NT2/D1 (cell line): ENCODE measurements around the gene DHCR24.
"Not testable (repeated sequence)": the region's sequence is repeated elsewhere in the genome, so short reads cannot be mapped to it uniquely, and the experiment has no call there.

ENCODE experiments used
- DNase-seq: peaks from one replicate; pipeline ENCODE4 v3.0.0-alpha.2; 2011; ENCODE audit warnings: low read depth, low spot score
- H3K27me3 ChIP-seq: 2 replicates; pipeline ENCODE4 v1.6.0; 2011; ENCODE audit warnings: mild to moderate bottlenecking; ENCODE audit not compliant: insufficient read length, insufficient read depth
- H3K36me3 ChIP-seq: 2 replicates; pipeline ENCODE4 v1.6.1; 2011; ENCODE audit warnings: mild to moderate bottlenecking, low read length, mixed read lengths; ENCODE audit not compliant: insufficient read depth, insufficient read length
- H3K4me1 ChIP-seq: 2 replicates; pipeline ENCODE4 v1.5.1; 2011; ENCODE audit not compliant: insufficient read depth, insufficient read length
- H3K4me3 ChIP-seq: 2 replicates; pipeline ENCODE4 v1.5.1; 2011; ENCODE audit warnings: low read depth; ENCODE audit not compliant: insufficient read length
- H3K9ac ChIP-seq: 2 replicates; pipeline ENCODE4 v1.6.0; 2011; ENCODE audit warnings: low read depth; ENCODE audit not compliant: insufficient read length
- H3K9me3 ChIP-seq: 2 replicates; pipeline ENCODE4 v1.5.1; 2011; ENCODE audit warnings: mild to moderate bottlenecking, low read length; ENCODE audit not compliant: insufficient read depth
- SUZ12 ChIP-seq: IDR thresholded peaks from 2 replicates; pipeline ENCODE4 v1.6.1; 2011; ENCODE audit not compliant: insufficient read length, insufficient read depth; ENCODE audit errors: extremely low read depth
- YY1 ChIP-seq: IDR thresholded peaks from 2 replicates; pipeline ENCODE4 v1.6.1; 2011; ENCODE audit not compliant: insufficient read length, insufficient read depth
- ZNF274 ChIP-seq: IDR thresholded peaks from 2 replicates; pipeline ENCODE4 v1.6.1; 2011; ENCODE audit warnings: mild to moderate bottlenecking, low read depth, low read length

Gene DHCR24

GRCh38 chr1:54886724-54887664 is at the start of gene DHCR24:
TSS of gene DHCR24 (minus strand) at chr1:54887195. CDS start at chr1:54887119, 76 bp downstream.
- peak within 1 kb of the TSS; percentile 100 for H3K9ac ChIP-seq
- H3K27me3 ChIP-seq, result no peaks in the 10 kb centered on the region
- no peaks in the 10 kb centered on the region for H3K9me3 ChIP-seq
- TF ChIP-seq SUZ12, result no peak
- TF ChIP-seq YY1, result peak; percentile 2
- DNase-seq, result peak; percentile 87
- H3K4me3 ChIP-seq, result peak within 1 kb of the TSS; percentile 100
- H3K36me3 ChIP-seq, result peaks cover 42% of the 10 kb centered on the region
- H3K4me1 ChIP-seq, result peaks cover 11% of the 10 kb centered on the region

GRCh38 chr1:54936791-54937190 is 49.8 kb upstream of the DHCR24 start:
- no peak for DNase-seq
- H3K9me3 ChIP-seq, result peaks cover 40% of the 10 kb centered on the region
- H3K9ac ChIP-seq, result no peak overlapping the region
- H3K36me3 ChIP-seq, result no peaks in the 10 kb centered on the region
- no peak for TF ChIP-seq ZNF274
- no peak for TF ChIP-seq YY1
- no peak for TF ChIP-seq SUZ12
- peaks cover 2% of the 10 kb centered on the region for H3K4me1 ChIP-seq
- no peaks in the 10 kb centered on the region for H3K27me3 ChIP-seq
- no peak overlapping the region for H3K4me3 ChIP-seq

GRCh38 chr1:54934869-54935268 is 47.9 kb upstream of the DHCR24 start:
- Histone ChIP-seq H3K4me1 (peaks cover 2% of the 10 kb centered on the region), H3K27me3 (no peaks in the 10 kb centered on the region), H3K36me3 (no peaks in the 10 kb centered on the region), H3K9me3 (peaks cover 36% of the 10 kb centered on the region), H3K9ac (no peak overlapping the region), H3K4me3 (no peak overlapping the region)
- no peak for DNase-seq
- TF ChIP-seq ZNF274, result no peak
- TF ChIP-seq YY1, result no peak
- TF ChIP-seq SUZ12, result no peak

GRCh38 chr1:54934081-54934480 is 47.1 kb upstream of the DHCR24 start:
- not testable (repeated sequence) for H3K9ac ChIP-seq, H3K4me3 ChIP-seq, H3K4me1 ChIP-seq, DNase-seq, H3K36me3 ChIP-seq, H3K27me3 ChIP-seq
- peaks cover 36% of the 10 kb centered on the region for H3K9me3 ChIP-seq

- H3K4me1 ChIP-seq, result no peaks in the 10 kb centered on the region
- no peaks in the 10 kb centered on the region for H3K36me3 ChIP-seq
- H3K9ac ChIP-seq, result no peak overlapping the region
- TF ChIP-seq YY1, result no peak
- H3K27me3 ChIP-seq, result no peaks in the 10 kb centered on the region
- H3K9me3 ChIP-seq, result peaks cover 36% of the 10 kb centered on the region
- no peak overlapping the region for H3K4me3 ChIP-seq
- DNase-seq, result no peak
Measured at GRCh38 chr1:54931275-54931840, 44.4 kb upstream of the DHCR24 start.

- no peaks in the 10 kb centered on the region for H3K27me3 ChIP-seq
- no peaks in the 10 kb centered on the region for H3K4me1 ChIP-seq
- H3K4me3 ChIP-seq, result no peak overlapping the region
- no peak for DNase-seq
- peaks cover 36% of the 10 kb centered on the region for H3K9me3 ChIP-seq
- no peaks in the 10 kb centered on the region for H3K36me3 ChIP-seq
- TF ChIP-seq ZNF274, result no peak
- TF ChIP-seq SUZ12, result no peak
- no peak for TF ChIP-seq YY1
- no peak overlapping the region for H3K9ac ChIP-seq
Measured at GRCh38 chr1:54929700-54930099, 42.7 kb upstream of the DHCR24 start.

GRCh38 chr1:54928327-54928726 is 41.3 kb upstream of the DHCR24 start:
- no peaks in the 10 kb centered on the region for H3K4me1 ChIP-seq
- no peaks in the 10 kb centered on the region for H3K36me3 ChIP-seq
- TF ChIP-seq YY1, result no peak
- DNase-seq, result no peak
- H3K4me3 ChIP-seq, result no peak overlapping the region
- peaks cover 27% of the 10 kb centered on the region for H3K9me3 ChIP-seq
- H3K27me3 ChIP-seq, result no peaks in the 10 kb centered on the region
- H3K9ac ChIP-seq, result no peak overlapping the region
